Common myeloid progenitor, CD34-positive (primary cell): Measurements from ENCODE around the gene CAMTA1.

Source experiments
- CTCF ChIA-PET: fragments of 350-600 bp; sonication (Branson Sonifier 250); formaldehyde crosslinking; loops from one replicate; lab custom pipeline; 2021; ENCODE audit warnings: antibody characterized with exemption; lab: Charles Lee
- POLR2A ChIA-PET: fragments of 350-600 bp; sonication (Branson Sonifier 250); formaldehyde crosslinking; loops from one replicate; lab custom pipeline; 2021; ENCODE audit warnings: antibody characterized with exemption; lab: Charles Lee
- DNase-seq, 3 donors: peaks; one replicate each; pipeline versions ENCODE4 v3.0.0 to v3.0.0-alpha.2; 2013
- H3K27ac ChIP-seq, 2 experiments: 1 replicate in 1 of 2; 2 replicates in 1 of 2; pipeline ENCODE4 v1.7.0; 2013; ENCODE audit warnings: inconsistent platforms in 2 of 2, low read length in 2 of 2, mild to moderate bottlenecking in 2 of 2, low read depth in 1 of 2, moderate library complexity in 1 of 2; ENCODE audit not compliant: severe bottlenecking in 2 of 2, insufficient read depth in 1 of 2, poor library complexity in 1 of 2
- H3K27me3 ChIP-seq, 5 experiments: replicated peaks in 2 of 5; 1 replicate in 3 of 5; 2 replicates in 2 of 5; pipeline versions ENCODE4 v1.6.1 to v1.7.0; 2013; ENCODE audit warnings: low read length in 4 of 5, mild to moderate bottlenecking in 2 of 5, moderate library complexity in 2 of 5, inconsistent platforms in 1 of 5; ENCODE audit not compliant: insufficient read depth in 5 of 5, control insufficient read depth in 4 of 5
- H3K36me3 ChIP-seq, 4 experiments: 1 replicate in 2 of 4; 2 replicates in 2 of 4; pipeline versions ENCODE4 v1.6.1 to v1.7.0; 2013; ENCODE audit warnings: low read length in 3 of 4, control low read depth in 1 of 4, mild to moderate bottlenecking in 1 of 4; ENCODE audit not compliant: control insufficient read depth in 4 of 4, insufficient read depth in 4 of 4
- H3K4me1 ChIP-seq, 4 experiments: 1 replicate in 3 of 4; 2 replicates in 1 of 4; pipeline versions ENCODE4 v1.6.1 to v1.7.1; 2013; ENCODE audit warnings: low read length in 3 of 4, mild to moderate bottlenecking in 3 of 4, control low read depth in 1 of 4, inconsistent platforms in 1 of 4, moderate library complexity in 1 of 4; ENCODE audit not compliant: control insufficient read depth in 4 of 4, insufficient read depth in 4 of 4; ENCODE audit errors: control extremely low read depth in 1 of 4
- H3K4me3 ChIP-seq, 7 experiments: 1 replicate in 4 of 7; 2 replicates in 3 of 7; pipeline versions ENCODE4 v1.5.1 to v1.7.0; 2013; ENCODE audit warnings: mild to moderate bottlenecking in 7 of 7, low read length in 6 of 7, moderate library complexity in 6 of 7, inconsistent platforms in 2 of 7, low read depth in 2 of 7, control low read depth in 1 of 7; ENCODE audit not compliant: insufficient read depth in 4 of 7, control insufficient read depth in 1 of 7; ENCODE audit errors: extremely low read depth in 1 of 7
- H3K9me3 ChIP-seq, 5 experiments: 1 replicate in 4 of 5; 2 replicates in 1 of 5; pipeline versions ENCODE4 v1.6.1 to v1.7.1; 2013; ENCODE audit warnings: low read length in 4 of 5, mild to moderate bottlenecking in 2 of 5, inconsistent platforms in 1 of 5, low read depth in 1 of 5, moderate library complexity in 1 of 5; ENCODE audit not compliant: control insufficient read depth in 4 of 5, insufficient read depth in 2 of 5; ENCODE audit errors: control extremely low read depth in 1 of 5
- WGBS: methylation state at CpG from one replicate; pipeline ENCODE4 v1.1.5; 2013; ENCODE audit not compliant: insufficient coverage; 5-methylcytosine and 5-hydroxymethylcytosine counted together

The CAMTA1 gene

DNA sequence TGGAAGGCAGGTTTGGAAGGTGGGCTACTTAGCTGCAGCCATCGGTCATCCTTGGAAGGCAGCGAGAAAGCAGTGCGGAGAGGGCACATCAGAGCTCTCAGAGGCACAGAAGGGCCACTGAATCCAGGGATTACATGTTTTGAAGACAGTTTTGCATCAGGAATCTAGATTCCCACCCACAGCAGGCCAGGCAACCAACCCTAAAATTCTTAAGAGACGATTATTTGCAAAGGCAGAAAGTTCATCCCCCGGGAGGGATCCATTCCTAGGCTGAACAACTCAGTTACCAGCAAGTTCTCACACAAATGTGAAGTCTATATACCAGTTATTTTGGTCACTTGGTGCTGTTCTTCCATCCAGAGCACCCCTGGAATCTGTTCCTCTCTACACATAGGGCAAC is 528.6 kb downstream of the CAMTA1 start:
- POLR2A ChIA-PET: no interaction called here
- no peaks in the 10 kb centered on the region for H3K4me1 ChIP-seq
- DNase-seq: no peak
- H3K27ac ChIP-seq: no peak overlapping the region
- H3K27me3 ChIP-seq: peaks cover 0 to 2% (median 0%) of the 10 kb centered on the region in 5 experiments
- no peak overlapping the region for H3K4me3 ChIP-seq
- CTCF ChIA-PET: no interaction called here
- 96% methylated on average over 5 of the region's 5 CpGs for WGBS
- H3K36me3 ChIP-seq: no peaks in the 10 kb centered on the region
- peaks cover 0 to 6% (median 0%) of the 10 kb centered on the region in 5 experiments for H3K9me3 ChIP-seq

DNA sequence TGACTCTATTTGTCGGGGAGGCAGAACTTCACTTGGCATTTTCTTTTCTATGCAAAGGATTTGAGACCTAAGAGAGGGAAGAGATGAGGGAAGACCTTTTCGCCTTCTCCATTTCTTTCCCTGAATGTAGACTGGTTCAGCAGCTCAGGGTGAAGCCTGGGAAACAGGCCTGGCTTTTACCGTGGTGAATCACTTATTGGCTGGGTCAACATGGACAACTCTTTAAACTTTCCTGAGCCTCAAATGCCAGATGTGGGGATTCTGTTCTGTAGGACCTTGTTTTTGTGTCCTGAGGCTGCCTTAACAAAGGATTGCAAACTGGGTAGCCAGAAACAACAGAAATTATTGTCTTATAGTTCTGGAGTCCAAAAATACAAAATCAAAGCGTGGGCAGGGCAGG is 530.1 kb downstream of the CAMTA1 start:
- ChIA-PET CTCF (no interaction called here), POLR2A (no interaction called here)
- WGBS: 97% methylated on average over 4 of the region's 4 CpGs
- Histone ChIP-seq H3K4me3 (no peak overlapping the region), H3K36me3 (no peaks in the 10 kb centered on the region), H3K9me3 (peaks cover 0 to 4% (median 0%) of the 10 kb centered on the region in 5 experiments), H3K27ac (no peak overlapping the region), H3K4me1 (no peaks in the 10 kb centered on the region), H3K27me3 (peaks cover 0 to 2% (median 0%) of the 10 kb centered on the region in 5 experiments)
- DNase-seq: no peak

DNA sequence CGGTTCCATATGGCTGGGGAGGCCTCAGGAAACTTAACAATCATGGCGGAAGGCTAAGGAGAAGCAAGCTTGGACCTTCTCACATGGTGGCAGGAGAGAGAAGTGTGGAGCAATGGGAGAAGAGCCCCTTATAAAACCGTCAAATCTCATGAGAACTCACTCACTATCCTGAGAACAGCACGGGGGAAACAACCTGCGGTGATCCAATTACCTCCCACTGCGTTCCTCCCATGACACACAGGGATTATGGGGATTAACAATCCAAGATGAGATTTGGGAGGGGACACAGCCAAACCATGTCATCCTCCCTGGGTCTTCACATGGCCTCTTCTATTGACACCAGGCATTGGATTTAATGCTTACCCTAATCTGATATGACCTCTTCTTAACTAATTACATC is 530.7 kb downstream of the CAMTA1 start:
- ChIA-PET POLR2A (no interaction called here), CTCF (no interaction called here)
- DNase-seq: no peak
- 100% methylated on average over 2 of the region's 6 CpGs for WGBS
- Histone ChIP-seq H3K27me3 (peaks cover 0 to 2% (median 0%) of the 10 kb centered on the region in 5 experiments), H3K36me3 (no peaks in the 10 kb centered on the region), H3K4me3 (no peak overlapping the region), H3K4me1 (no peaks in the 10 kb centered on the region), H3K27ac (no peak overlapping the region), H3K9me3 (peaks cover 0 to 4% (median 0%) of the 10 kb centered on the region in 5 experiments)

DNA sequence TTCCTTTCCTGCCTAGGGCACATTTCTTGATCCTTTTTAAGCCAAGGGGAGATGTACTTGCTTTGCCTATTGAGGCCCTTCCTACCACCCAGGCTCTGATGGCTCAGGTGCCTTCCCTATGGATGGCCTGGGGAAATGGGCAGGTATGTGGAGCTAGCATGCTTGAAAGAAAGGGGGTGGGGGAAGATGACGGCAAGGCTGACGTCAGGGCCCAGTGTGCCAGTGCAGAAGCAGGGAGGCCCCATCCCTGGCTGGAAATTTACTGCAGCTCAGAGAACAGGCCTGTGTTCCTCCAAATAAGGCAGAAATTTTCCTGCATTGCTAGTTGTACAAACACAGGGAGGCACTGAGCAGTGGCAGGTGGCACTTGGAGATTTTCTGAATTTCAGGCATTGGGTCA is 532.6 kb downstream of the CAMTA1 start:
- no peaks in the 10 kb centered on the region for H3K9me3 ChIP-seq
- H3K36me3 ChIP-seq: no peaks in the 10 kb centered on the region
- DNase-seq: no peak
- peaks cover 0 to 2% (median 0%) of the 10 kb centered on the region in 5 experiments for H3K27me3 ChIP-seq
- CTCF ChIA-PET: no interaction called here
- H3K27ac ChIP-seq: no peak overlapping the region
- POLR2A ChIA-PET: no interaction called here
- no peak overlapping the region for H3K4me3 ChIP-seq
- 100% methylated on average over 2 of the region's 2 CpGs for WGBS
- no peaks in the 10 kb centered on the region for H3K4me1 ChIP-seq

DNA sequence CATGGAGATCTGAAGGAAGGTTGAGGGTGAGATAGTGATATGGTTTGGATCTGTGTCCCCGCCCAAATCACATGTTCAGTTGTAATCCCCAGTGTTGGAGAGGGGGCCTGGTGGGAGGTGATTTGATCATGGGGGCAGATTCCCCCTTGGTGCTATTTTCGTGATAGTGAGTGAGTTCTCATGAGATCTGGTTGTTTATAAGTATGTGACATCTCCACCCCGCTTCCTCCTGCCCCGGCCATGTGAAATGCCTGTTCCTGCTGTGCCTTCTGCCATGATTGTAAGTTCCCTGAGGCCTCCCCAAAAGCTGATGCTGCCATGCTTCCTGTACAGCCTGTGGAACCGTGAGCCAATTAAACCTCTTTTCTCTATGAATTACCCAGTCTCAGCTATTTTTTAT is 533.9 kb downstream of the CAMTA1 start:
- Histone ChIP-seq H3K4me3 (no peak overlapping the region), H3K4me1 (no peaks in the 10 kb centered on the region), H3K9me3 (no peaks in the 10 kb centered on the region), H3K27ac (no peak overlapping the region), H3K27me3 (no peaks in the 10 kb centered on the region), H3K36me3 (no peaks in the 10 kb centered on the region)
- CTCF ChIA-PET: no interaction called here
- POLR2A ChIA-PET: no interaction called here
- no peak for DNase-seq
- 100% methylated on average over 3 of the region's 5 CpGs for WGBS

DNA sequence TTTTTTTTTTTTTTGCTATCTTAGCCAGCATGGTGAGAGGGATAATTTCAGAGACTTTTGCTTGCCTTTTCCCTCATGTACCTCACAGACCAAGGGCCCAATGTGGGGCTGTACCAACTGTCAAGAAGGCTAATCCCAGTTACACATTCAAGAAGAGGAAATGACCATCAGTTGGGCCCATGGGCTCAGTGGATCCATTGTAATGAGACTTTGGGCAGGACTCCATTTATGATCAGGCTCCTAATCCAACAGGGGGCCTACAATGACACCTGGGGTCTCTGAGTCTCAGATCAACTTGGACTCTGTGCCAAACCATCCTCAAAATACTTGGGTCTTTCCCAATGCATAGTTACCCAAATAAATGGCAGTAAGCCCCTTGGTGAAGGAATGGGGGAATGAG is 535.4 kb downstream of the CAMTA1 start:
- no peak for DNase-seq
- H3K27ac ChIP-seq: no peak overlapping the region
- no peaks in the 10 kb centered on the region for H3K9me3 ChIP-seq
- no peaks in the 10 kb centered on the region for H3K36me3 ChIP-seq
- CTCF ChIA-PET: no interaction called here
- no peaks in the 10 kb centered on the region for H3K4me1 ChIP-seq
- no peaks in the 10 kb centered on the region for H3K27me3 ChIP-seq
- H3K4me3 ChIP-seq: no peak overlapping the region
- POLR2A ChIA-PET: no interaction called here

DNA sequence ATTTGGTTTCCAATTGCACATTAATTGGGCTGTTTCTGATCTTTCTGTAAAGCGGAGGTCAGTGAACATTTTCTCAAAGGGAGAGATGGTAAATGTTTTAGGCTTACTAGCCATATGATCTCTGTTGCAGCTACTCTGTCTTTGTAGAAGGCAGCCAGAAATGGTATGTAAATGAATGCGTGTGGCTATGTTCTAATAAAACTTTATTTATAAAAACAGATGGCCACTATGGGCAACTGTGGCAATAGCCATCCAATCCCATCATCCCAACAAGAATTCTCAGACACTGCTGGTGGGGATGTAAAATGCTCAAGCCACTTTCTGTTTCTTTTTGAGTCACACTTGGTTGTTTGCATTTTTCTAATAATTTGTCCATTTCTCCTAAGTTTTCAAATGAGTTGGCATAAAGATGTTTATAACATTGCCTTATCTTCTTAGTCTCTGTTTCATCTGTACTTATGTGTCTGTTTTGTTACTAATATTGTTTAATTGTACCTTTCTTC is 537.1 kb downstream of the CAMTA1 start:
- H3K4me3 ChIP-seq: no peak overlapping the region
- WGBS: 100% methylated on average over 1 of the region's 2 CpGs
- no peak for DNase-seq
- no peak overlapping the region for H3K27ac ChIP-seq
- H3K9me3 ChIP-seq: peaks cover 0 to 3% (median 0%) of the 10 kb centered on the region in 5 experiments
- POLR2A ChIA-PET: no interaction called here
- CTCF ChIA-PET: no interaction called here
- no peaks in the 10 kb centered on the region for H3K4me1 ChIP-seq
- no peaks in the 10 kb centered on the region for H3K36me3 ChIP-seq
- H3K27me3 ChIP-seq: peaks cover 0 to 2% (median 0%) of the 10 kb centered on the region in 5 experiments
